ENCODE results near the gene RHOV.

Gene RHOV

DNA sequence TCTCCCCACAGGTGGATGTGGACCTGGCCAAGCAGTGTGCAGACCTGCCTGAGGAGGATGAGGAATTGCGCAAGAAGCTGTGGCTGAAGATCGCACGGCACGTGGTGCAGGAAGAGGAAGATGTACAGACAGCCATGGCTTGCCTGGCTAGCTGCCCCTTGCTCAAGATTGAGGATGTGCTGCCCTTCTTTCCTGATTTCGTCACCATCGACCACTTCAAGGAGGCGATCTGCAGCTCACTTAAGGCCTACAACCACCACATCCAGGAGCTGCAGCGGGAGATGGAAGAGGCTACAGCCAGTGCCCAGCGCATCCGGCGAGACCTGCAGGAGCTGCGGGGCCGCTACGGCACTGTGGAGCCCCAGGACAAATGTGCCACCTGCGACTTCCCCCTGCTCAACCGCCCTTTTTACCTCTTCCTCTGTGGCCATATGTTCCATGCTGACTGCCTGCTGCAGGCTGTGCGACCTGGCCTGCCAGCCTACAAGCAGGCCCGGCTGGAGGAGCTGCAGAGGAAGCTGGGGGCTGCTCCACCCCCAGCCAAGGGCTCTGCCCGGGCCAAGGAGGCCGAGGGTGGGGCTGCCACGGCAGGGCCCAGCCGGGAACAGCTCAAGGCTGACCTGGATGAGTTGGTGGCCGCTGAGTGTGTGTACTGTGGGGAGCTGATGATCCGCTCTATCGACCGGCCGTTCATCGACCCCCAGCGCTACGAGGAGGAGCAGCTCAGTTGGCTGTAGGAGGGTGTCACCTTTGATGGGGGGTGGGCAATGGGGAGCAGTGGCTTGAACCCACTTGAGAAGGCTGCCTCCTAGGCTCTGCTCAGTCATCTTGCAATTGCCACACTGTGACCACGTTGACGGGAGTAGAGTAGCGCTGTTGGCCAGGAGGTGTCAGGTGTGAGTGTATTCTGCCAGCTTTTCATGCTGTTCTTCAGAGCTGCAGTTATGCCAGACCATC is 28.8 kb upstream of the RHOV start:
- DNase-seq (ENCODE audit: low read depth), result no peak

DNA sequence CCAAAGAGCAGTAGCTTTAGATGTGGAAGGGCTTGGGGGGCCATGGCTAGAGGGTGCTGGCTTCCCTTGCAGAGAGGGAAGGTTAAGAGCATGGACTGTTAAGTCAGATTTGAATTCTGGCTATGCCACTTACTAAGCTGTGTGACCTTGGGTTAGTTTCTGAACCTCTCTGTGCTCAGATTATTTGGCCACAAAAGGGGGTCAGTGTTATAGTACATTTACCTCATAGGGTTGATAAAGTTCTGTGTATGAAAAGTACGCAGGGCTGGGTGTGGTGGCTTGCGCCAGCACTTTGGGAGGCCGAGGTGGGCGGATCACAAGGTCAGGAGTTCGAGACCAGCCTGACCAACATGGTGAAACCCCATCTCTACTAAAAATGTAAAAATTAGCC is 27.0 kb upstream of the RHOV start:
- no peak for DNase-seq (ENCODE audit: low read depth)

- DNase-seq (ENCODE audit: low read depth), result no peak
Observed at GRCh38 chr15:40900256-40901052, 26.4 kb upstream of the RHOV start.

- DNase-seq (ENCODE audit: low read depth), result no peak
Observed at GRCh38 chr15:40899536-40900207, 25.6 kb upstream of the RHOV start.

DNA sequence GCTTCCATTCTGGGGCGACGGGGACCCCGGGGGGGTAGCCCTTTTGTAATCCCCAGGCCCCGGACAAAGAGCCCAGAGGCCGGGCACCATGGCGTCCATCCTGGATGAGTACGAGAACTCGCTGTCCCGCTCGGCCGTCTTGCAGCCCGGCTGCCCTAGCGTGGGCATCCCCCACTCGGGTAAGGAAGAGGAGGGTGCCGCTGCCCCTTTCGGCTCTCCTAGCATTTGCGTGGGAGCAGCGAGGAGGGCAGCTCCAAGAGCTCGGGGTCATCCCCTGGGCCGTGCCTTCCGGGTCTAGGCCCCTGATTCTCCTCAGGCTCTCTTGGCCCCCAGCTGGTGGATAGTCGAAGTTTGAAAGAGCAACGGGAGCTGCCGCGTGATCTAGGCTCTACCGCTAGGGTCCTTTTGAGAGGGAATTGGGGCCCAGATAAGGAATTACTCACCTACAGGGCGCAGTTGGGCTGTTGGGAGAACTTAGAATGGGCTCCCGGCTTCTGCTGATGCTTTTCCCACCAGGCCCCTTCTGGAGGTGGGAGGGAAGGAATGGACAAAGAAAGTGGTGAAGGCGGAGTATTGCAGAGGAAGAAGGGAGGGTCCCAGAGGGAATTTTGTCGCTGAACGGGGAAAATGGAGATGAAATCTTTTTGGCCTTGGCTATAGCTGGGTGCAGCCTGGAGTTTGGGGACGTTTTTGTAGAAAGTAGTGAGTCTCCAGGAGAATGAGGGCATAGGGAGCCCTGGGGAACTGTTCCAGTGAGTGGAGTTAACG is 20.8 kb upstream of the RHOV start:
- peak; percentile 48 for DNase-seq (ENCODE audit: low read depth)

GRCh38 chr15:40893733-40894680 is 20.0 kb upstream of the RHOV start, which contains the start of gene VPS18:
TSS of gene VPS18 (plus strand) at chr15:40894450. CDS start at chr15:40894769, 319 bp downstream.
- peak; percentile 82 for DNase-seq (ENCODE audit: low read depth)

DNA sequence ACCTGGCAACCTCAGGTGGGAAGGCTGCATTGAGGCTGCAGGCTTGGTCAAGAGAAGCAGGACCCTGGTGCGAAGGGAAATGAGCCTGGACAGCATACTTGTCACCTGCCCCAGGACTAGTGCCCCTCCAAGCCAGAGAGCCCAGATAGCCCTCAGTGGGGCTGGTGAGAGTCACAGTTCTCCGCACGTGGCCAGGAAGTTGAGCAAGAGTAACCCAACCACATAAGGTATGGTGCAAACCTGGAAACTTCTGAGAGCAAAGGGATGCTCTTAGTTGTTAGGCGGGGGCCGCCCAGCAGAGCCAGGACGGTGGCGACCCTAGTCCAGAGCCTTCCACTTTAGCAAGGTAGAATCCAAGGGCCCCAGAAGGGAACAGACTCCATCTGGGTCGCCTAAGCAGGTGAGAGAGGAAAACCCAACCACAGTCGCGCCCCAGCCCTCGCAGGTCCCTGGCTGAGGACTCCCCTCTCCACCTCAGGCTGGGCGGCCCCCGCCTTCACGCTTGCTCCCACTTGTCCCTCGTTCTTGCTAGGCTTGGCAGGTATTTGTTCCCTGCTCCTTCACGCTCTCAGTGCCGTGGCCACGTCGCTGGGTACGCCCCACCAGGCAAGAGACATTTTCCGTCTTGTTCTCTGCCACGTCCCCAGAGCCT is 19.1 kb upstream of the RHOV start:
- no peak for DNase-seq (ENCODE audit: low read depth)

DNA sequence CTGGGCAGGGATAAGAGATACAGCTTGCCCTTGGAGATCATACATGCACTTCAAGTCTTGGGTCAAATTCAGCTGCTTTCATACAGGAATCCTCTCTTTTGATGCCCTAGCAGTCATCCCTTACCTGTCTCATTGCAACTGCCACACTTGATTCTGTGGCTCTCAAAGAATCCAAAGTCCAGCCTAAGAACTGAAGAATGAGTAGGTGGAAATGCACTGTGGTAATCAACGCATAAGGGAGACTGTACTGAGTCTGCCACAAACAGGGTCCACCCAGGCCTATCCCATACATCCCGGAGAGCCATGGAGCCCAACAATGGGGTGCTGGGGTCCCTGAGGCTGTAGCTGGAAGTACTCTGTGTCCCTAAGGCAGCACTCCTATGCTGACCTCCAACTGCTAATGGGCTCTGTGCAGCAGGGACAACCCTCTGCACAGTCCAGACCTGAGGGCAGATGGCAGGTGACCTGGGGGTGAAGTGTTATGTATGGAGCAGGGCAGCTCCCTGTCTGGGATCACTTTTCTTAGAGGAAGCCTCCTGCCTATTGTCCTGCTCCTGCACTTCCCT is 18.5 kb upstream of the RHOV start:
- no peak for DNase-seq (ENCODE audit: low read depth)

DNA sequence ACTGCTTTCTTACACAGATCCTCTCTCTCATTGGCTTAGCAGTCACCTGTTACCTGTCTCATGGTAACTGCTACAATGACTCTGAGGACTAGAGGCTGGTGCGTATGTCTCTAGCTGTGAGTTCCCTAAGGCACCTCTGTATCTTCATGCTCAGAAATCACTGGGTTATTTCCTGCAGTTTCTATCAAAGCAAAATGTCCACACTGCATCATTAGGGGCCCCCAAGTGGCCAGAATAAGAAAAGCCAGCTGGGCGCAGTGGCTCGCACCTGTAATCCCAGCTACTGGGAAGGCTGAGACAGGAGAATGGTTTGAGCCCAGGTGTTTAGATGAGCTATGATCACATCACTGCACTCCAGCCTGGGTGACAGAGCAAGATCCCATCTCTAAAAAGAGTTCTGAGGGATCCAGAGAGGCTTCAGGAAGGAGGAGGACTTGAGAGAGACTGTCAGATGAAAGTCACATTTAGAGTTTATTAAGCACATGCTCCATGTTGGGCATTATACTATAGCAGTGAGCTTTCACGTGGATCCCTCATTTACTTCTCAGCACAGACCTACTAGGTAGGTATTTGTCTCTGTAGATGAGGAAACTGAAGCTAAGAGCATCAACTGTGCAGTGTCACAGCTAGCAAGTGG is 17.9 kb upstream of the RHOV start:
- DNase-seq (ENCODE audit: low read depth), result no peak

GRCh38 chr15:40891138-40891537 is 17.1 kb upstream of the RHOV start:
- no peak for DNase-seq (ENCODE audit: low read depth)

GRCh38 chr15:40889112-40889511 is 15.1 kb upstream of the RHOV start:
- no peak for DNase-seq (ENCODE audit: low read depth)

GRCh38 chr15:40886586-40886985 is 12.6 kb upstream of the RHOV start:
- DNase-seq (ENCODE audit: low read depth), result no peak

DNA sequence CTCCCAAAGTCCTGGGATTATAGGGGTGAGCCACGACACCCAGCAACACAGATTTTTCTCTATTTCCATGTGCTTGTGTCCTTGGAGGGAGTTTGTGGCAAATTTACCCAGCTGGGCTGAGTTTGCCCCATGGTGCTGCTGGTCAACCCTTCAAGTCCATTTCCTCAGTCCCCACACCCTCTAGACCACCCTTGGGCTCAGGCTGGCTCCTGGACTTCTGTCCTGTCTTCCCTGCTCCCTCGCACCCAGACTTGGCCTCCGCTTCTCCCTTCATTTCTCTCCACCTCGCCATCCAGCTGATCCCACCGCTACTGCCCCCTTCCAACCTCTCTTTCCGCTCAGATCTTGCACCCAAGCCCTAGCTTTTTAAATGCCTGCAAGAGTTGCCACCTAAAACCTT is 7.3 kb upstream of the RHOV start:
- DNase-seq (ENCODE audit: low read depth), result no peak

DNA sequence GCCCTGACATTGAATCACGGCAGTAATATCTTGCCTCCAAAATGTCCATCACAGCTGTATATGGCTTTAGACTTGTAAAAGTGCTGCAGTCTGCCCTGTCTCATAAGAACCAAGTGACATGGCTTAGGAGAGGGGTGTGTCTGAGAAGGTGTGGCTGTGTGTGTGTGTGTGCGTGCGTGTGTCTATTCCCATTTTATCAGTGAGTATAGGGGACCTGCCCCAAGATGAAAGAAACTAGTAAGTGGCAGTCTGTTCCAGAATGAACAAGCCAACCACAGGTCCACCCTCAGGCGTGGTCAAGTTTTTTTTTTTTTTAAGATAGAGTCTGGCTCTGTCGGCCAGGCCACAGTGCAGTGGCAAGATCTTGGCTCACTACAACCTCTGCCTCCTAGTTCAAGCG is 5.6 kb upstream of the RHOV start:
- DNase-seq (ENCODE audit: low read depth), result no peak

GRCh38 chr15:40878785-40879184 is 4.8 kb upstream of the RHOV start:
- DNase-seq (ENCODE audit: low read depth), result no peak

GRCh38 chr15:40877694-40878093 is 3.7 kb upstream of the RHOV start:
- DNase-seq (ENCODE audit: low read depth), result no peak

DNA sequence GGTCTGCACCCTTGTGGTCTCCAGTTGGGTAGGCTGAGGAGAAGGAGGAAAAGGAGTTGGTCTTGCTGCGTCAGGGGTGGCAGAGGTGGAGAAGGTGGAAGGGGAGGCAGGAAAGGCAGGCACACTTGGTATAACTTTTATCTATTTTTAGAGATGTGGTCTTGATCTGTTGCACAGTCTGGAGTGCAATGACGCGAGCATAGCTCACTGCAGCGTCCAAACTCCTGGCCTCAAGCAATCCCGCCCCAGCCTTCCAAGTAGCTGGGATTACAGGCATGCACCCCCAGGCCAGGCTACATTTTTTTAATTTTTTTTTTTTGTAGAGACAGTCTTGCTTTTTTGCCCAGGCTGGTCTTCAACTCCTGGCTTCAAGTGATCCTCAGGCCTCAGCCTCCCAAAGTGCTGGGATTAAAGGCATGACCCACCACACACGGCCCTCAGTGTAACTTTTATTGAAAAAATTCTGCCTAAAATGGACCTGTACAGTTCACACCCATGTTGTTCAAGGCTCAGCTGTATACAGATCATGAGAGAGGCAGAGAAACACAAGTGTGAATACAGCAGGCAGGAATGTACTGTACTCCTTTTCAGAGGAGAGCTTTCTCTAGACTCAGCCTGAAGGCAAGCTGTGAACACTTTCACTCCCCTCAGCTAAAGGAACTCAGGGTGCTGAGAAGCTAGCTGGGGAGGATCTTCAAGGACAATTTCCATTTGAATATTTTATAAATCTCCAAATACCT is 2.1 kb upstream of the RHOV start:
- DNase-seq (ENCODE audit: low read depth), result no peak
